GM23338 (cell line): Measurements from ENCODE around the gene SLC9A8.

ENCODE experiments used
- EZH2 ChIP-seq: fragments of 200-600 bp; sonication (generic); IDR thresholded peaks from one replicate; pipeline ENCODE4 v1.8.0; 2017; ENCODE audit warnings: antibody characterized with exemption, mild to moderate bottlenecking, low read depth; ENCODE audit not compliant: unreplicated experiment
- POLR2AphosphoS5 ChIP-seq: IDR thresholded peaks from 2 replicates; pipeline ENCODE4 v1.6.1; 2016; ENCODE audit warnings: antibody characterized with exemption, low read depth

- no peak for TF ChIP-seq POLR2AphosphoS5
- no peak for TF ChIP-seq EZH2
Observed at GRCh38 chr20:49853640-49854039, 41.0 kb downstream of the SLC9A8 start.
